Measurements from ENCODE around the gene CNTNAP2.

CNTNAP2 gene

DNA sequence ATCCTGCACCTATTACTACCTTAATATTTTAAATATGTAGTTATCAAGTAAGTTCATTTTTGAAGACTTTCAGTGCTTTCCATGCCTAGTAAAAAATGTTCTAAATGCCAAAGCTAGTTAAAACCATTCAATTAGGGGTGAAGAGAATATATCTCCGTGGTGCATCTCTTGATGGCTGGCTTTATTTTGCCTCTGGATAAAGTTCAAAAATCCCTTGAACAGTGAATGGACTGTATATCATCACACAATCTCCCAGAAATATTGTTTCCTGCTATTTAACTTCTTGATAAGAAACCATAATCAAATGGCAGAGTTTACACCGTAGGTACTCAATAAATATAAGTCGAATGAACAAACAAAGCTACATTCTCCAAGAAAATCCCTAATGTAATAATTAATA lies 1360.9 kb downstream of the CNTNAP2 start:
- WGBS (ENCODE audit: extremely low coverage, insufficient coverage, insufficient read length), result no CpG with 5 or more reads among the region's 3 CpGs
- Histone ChIP-seq H3K4ac (ENCODE audit: low read depth, low read length) (no peak overlapping the region), H3K27ac (ENCODE audit: low read depth, low read length) (no peak overlapping the region), H3K18ac (ENCODE audit: low read length) (no peak overlapping the region), H3K36me3 (ENCODE audit: control insufficient read depth in 1 of 2, insufficient read depth in 2 of 2, low read length in 2 of 2) (no peaks in the 10 kb centered on the region), H3K9ac (ENCODE audit: low read length) (no peak overlapping the region), H3K27me3 (ENCODE audit: insufficient read depth, low read length) (no peaks in the 10 kb centered on the region), H3K14ac (ENCODE audit: low read length) (no peak overlapping the region), H2BK120ac (ENCODE audit: insufficient read depth, low read length, poor library complexity) (no peak overlapping the region), H4K12ac (ENCODE audit: low read depth, low read length) (no peak overlapping the region), H2BK12ac (ENCODE audit: low read length) (no peak overlapping the region), H4K8ac (ENCODE audit: low read depth, low read length) (no peak overlapping the region), H4K91ac (ENCODE audit: low read depth, low read length) (no peak overlapping the region), H3K4me2 (ENCODE audit: low read length) (no peak overlapping the region), H3K4me3 (ENCODE audit: low read depth, low read length) (no peak overlapping the region), H3K79me1 (ENCODE audit: low read length) (no peaks in the 10 kb centered on the region), H3K9me3 (ENCODE audit: insufficient read depth, low read depth, low read length) (no peaks in the 10 kb centered on the region), H3K23ac (ENCODE audit: low read length) (no peak overlapping the region), H2AFZ (ENCODE audit: insufficient read depth, low read length, poor library complexity) (no peak overlapping the region), H3K4me1 (ENCODE audit: control insufficient read depth in 1 of 2, insufficient read depth in 2 of 2, low read length in 2 of 2) (no peaks in the 10 kb centered on the region), H2AK5ac (ENCODE audit: low read length) (no peak overlapping the region), H3K79me2 (ENCODE audit: control insufficient read depth, insufficient read depth, low read length, poor library complexity) (no peaks in the 10 kb centered on the region), H2BK5ac (ENCODE audit: low read depth, low read length, poor library complexity) (no peak overlapping the region)
- no peak for DNase-seq

DNA sequence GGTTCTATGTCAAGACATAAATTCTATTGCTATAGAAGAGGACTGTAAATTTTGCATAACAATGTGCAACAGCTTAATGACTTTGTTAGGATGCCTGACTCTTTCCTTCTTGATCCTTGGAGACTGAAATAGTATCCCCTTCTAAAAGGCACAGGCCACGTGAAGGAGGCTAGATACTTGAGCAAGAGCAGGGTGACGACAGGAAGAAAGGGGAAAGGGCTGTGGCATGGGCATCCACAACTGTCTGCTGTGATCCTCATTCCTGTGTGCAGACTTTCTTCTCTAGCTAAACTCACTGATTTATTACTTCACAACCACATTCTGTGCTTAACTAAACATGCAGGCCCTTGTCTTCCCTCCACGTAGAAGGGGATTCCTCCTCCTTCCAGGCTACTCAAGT lies 1362.2 kb downstream of the CNTNAP2 start:
- DNase-seq, result no peak
- no peak overlapping the region for H4K8ac ChIP-seq (ENCODE audit: low read depth, low read length)
- H3K4ac ChIP-seq (ENCODE audit: low read depth, low read length), result no peak overlapping the region
- no peaks in the 10 kb centered on the region for H3K4me1 ChIP-seq (ENCODE audit: control insufficient read depth in 1 of 2, insufficient read depth in 2 of 2, low read length in 2 of 2)
- no peak overlapping the region for H4K12ac ChIP-seq (ENCODE audit: low read depth, low read length)
- no peaks in the 10 kb centered on the region for H3K79me1 ChIP-seq (ENCODE audit: low read length)
- no peak overlapping the region for H4K91ac ChIP-seq (ENCODE audit: low read depth, low read length)
- H3K23ac ChIP-seq (ENCODE audit: low read length), result no peak overlapping the region
- H3K27ac ChIP-seq (ENCODE audit: low read depth, low read length), result no peak overlapping the region
- H2AK5ac ChIP-seq (ENCODE audit: low read length), result no peak overlapping the region
- H3K79me2 ChIP-seq (ENCODE audit: control insufficient read depth, insufficient read depth, low read length, poor library complexity), result no peaks in the 10 kb centered on the region
- no peak overlapping the region for H2AFZ ChIP-seq (ENCODE audit: insufficient read depth, low read length, poor library complexity)
- H3K4me2 ChIP-seq (ENCODE audit: low read length), result no peak overlapping the region
- no peak overlapping the region for H3K4me3 ChIP-seq (ENCODE audit: low read depth, low read length)
- no peak overlapping the region for H3K18ac ChIP-seq (ENCODE audit: low read length)
- WGBS (ENCODE audit: extremely low coverage, insufficient coverage, insufficient read length), result no CpG with 5 or more reads among the region's 3 CpGs
- no peak overlapping the region for H2BK12ac ChIP-seq (ENCODE audit: low read length)
- no peak overlapping the region for H3K9ac ChIP-seq (ENCODE audit: low read length)
- no peak overlapping the region for H3K14ac ChIP-seq (ENCODE audit: low read length)
- no peak overlapping the region for H2BK120ac ChIP-seq (ENCODE audit: insufficient read depth, low read length, poor library complexity)
- no peaks in the 10 kb centered on the region for H3K9me3 ChIP-seq (ENCODE audit: insufficient read depth, low read depth, low read length)
- H3K27me3 ChIP-seq (ENCODE audit: insufficient read depth, low read length), result no peaks in the 10 kb centered on the region
- no peak overlapping the region for H2BK5ac ChIP-seq (ENCODE audit: low read depth, low read length, poor library complexity)
- H3K36me3 ChIP-seq (ENCODE audit: control insufficient read depth in 1 of 2, insufficient read depth in 2 of 2, low read length in 2 of 2), result no peaks in the 10 kb centered on the region

DNA sequence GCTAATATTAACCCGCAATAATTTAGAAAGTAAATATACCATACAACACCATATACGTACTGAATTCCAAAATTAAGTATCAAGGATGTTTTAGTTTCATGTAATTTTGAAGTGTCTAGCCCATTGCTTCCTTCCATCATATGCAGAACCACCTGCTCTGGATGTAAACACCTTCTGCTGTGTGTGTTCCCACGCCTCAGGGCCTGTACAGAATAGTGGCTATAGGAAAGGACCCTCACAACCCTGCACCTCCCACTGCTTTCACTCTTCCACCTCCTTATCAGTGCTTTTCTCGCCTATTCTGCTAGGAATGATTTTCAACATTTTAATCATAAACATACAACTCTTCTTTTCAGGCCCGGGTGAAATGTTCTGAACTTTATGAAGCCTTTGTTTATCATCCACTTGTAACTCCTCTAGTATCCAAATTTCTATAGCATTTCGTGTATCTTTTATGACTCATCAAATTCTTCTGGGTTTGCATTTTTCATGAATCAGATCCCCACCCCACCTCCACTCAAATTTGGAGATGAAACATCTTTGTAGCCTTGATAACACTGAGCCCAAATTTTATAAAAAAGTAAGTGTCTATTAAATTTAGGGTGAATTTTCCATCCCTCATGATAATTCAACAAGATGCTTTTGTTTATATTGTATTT lies 1367.2 kb downstream of the CNTNAP2 start:
- no peak overlapping the region for H3K4ac ChIP-seq (ENCODE audit: low read depth, low read length)
- H3K79me1 ChIP-seq (ENCODE audit: low read length), result no peaks in the 10 kb centered on the region
- H3K4me3 ChIP-seq (ENCODE audit: low read depth, low read length), result no peak overlapping the region
- H3K23ac ChIP-seq (ENCODE audit: low read length), result no peak overlapping the region
- no peaks in the 10 kb centered on the region for H3K36me3 ChIP-seq (ENCODE audit: control insufficient read depth in 1 of 2, insufficient read depth in 2 of 2, low read length in 2 of 2)
- H3K9ac ChIP-seq (ENCODE audit: low read length), result no peak overlapping the region
- no peak overlapping the region for H3K18ac ChIP-seq (ENCODE audit: low read length)
- H3K79me2 ChIP-seq (ENCODE audit: control insufficient read depth, insufficient read depth, low read length, poor library complexity), result no peaks in the 10 kb centered on the region
- H2BK12ac ChIP-seq (ENCODE audit: low read length), result no peak overlapping the region
- no peak overlapping the region for H2BK5ac ChIP-seq (ENCODE audit: low read depth, low read length, poor library complexity)
- H3K14ac ChIP-seq (ENCODE audit: low read length), result no peak overlapping the region
- H3K9me3 ChIP-seq (ENCODE audit: insufficient read depth, low read depth, low read length), result no peaks in the 10 kb centered on the region
- H4K91ac ChIP-seq (ENCODE audit: low read depth, low read length), result no peak overlapping the region
- no peak overlapping the region for H2AFZ ChIP-seq (ENCODE audit: insufficient read depth, low read length, poor library complexity)
- no peak overlapping the region for H2BK120ac ChIP-seq (ENCODE audit: insufficient read depth, low read length, poor library complexity)
- H3K27me3 ChIP-seq (ENCODE audit: insufficient read depth, low read length), result no peaks in the 10 kb centered on the region
- no CpG with 5 or more reads among the region's 6 CpGs for WGBS (ENCODE audit: extremely low coverage, insufficient coverage, insufficient read length)
- no peak overlapping the region for H4K8ac ChIP-seq (ENCODE audit: low read depth, low read length)
- no peak overlapping the region for H2AK5ac ChIP-seq (ENCODE audit: low read length)
- no peaks in the 10 kb centered on the region for H3K4me1 ChIP-seq (ENCODE audit: control insufficient read depth in 1 of 2, insufficient read depth in 2 of 2, low read length in 2 of 2)
- no peak overlapping the region for H3K27ac ChIP-seq (ENCODE audit: low read depth, low read length)
- no peak overlapping the region for H3K4me2 ChIP-seq (ENCODE audit: low read length)
- no peak for DNase-seq
- no peak overlapping the region for H4K12ac ChIP-seq (ENCODE audit: low read depth, low read length)

DNA sequence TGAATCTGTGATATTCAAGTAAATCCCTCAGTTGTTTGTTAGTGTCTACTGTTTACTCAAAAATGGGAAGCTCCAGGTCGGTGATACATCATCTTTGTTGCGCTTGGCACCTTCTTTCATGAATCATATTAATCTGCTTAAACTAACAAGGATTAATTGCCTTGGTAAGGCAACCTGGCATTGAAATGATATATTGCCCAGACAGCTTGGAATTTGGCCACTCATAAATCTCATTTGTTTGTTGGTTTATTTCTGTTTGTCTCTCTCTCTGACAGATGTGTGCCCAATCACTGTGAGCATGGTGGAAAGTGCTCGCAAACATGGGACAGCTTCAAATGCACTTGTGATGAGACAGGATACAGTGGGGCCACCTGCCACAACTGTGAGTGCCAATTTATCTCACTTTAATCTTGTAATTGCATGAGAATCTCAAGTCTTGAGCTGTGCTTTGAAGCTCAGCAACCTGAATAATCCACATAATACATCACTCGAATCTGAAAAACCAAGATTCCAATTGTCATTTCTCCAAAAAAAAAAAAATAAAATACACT lies 1369.1 kb downstream of the CNTNAP2 start:
- H4K91ac ChIP-seq (ENCODE audit: low read depth, low read length), result no peak overlapping the region
- WGBS (ENCODE audit: extremely low coverage, insufficient coverage, insufficient read length), result 100% methylated on average over 1 of the region's 4 CpGs

More for the DNA sequence above, 1369.1 kb downstream of the CNTNAP2 start:
- no peak overlapping the region for H3K9ac ChIP-seq (ENCODE audit: low read length)
- no peaks in the 10 kb centered on the region for H3K4me1 ChIP-seq (ENCODE audit: control insufficient read depth in 1 of 2, insufficient read depth in 2 of 2, low read length in 2 of 2)
- H3K36me3 ChIP-seq (ENCODE audit: control insufficient read depth in 1 of 2, insufficient read depth in 2 of 2, low read length in 2 of 2), result no peaks in the 10 kb centered on the region
- no peak overlapping the region for H3K14ac ChIP-seq (ENCODE audit: low read length)
- no peaks in the 10 kb centered on the region for H3K79me2 ChIP-seq (ENCODE audit: control insufficient read depth, insufficient read depth, low read length, poor library complexity)
- no peak overlapping the region for H3K23ac ChIP-seq (ENCODE audit: low read length)
- DNase-seq, result no peak
- no peak overlapping the region for H2AK5ac ChIP-seq (ENCODE audit: low read length)
- no peak overlapping the region for H3K4ac ChIP-seq (ENCODE audit: low read depth, low read length)
- H2BK12ac ChIP-seq (ENCODE audit: low read length), result no peak overlapping the region
- H2BK120ac ChIP-seq (ENCODE audit: insufficient read depth, low read length, poor library complexity), result no peak overlapping the region
- H4K12ac ChIP-seq (ENCODE audit: low read depth, low read length), result no peak overlapping the region
- H4K8ac ChIP-seq (ENCODE audit: low read depth, low read length), result no peak overlapping the region
- no peak overlapping the region for H3K4me3 ChIP-seq (ENCODE audit: low read depth, low read length)
- H3K18ac ChIP-seq (ENCODE audit: low read length), result no peak overlapping the region
- H2BK5ac ChIP-seq (ENCODE audit: low read depth, low read length, poor library complexity), result no peak overlapping the region
- no peak overlapping the region for H3K4me2 ChIP-seq (ENCODE audit: low read length)
- H3K9me3 ChIP-seq (ENCODE audit: insufficient read depth, low read depth, low read length), result no peaks in the 10 kb centered on the region
- no peaks in the 10 kb centered on the region for H3K79me1 ChIP-seq (ENCODE audit: low read length)
- H3K27me3 ChIP-seq (ENCODE audit: insufficient read depth, low read length), result no peaks in the 10 kb centered on the region
- H3K27ac ChIP-seq (ENCODE audit: low read depth, low read length), result no peak overlapping the region
- no peak overlapping the region for H2AFZ ChIP-seq (ENCODE audit: insufficient read depth, low read length, poor library complexity)
